ENCODE results near the gene COMT. TPM values are rescaled to one million over a fixed set of nuclear protein-coding genes. Genes with fewer than 3 reads are reported as not detected.
"Not testable (repeated sequence)": the region's sequence is repeated elsewhere in the genome, so short reads cannot be mapped to it uniquely, and the experiment has no call there.

The COMT gene
- total RNA-seq, 2 donors from 2014 or later: 53.4 to 133 TPM

DNA sequence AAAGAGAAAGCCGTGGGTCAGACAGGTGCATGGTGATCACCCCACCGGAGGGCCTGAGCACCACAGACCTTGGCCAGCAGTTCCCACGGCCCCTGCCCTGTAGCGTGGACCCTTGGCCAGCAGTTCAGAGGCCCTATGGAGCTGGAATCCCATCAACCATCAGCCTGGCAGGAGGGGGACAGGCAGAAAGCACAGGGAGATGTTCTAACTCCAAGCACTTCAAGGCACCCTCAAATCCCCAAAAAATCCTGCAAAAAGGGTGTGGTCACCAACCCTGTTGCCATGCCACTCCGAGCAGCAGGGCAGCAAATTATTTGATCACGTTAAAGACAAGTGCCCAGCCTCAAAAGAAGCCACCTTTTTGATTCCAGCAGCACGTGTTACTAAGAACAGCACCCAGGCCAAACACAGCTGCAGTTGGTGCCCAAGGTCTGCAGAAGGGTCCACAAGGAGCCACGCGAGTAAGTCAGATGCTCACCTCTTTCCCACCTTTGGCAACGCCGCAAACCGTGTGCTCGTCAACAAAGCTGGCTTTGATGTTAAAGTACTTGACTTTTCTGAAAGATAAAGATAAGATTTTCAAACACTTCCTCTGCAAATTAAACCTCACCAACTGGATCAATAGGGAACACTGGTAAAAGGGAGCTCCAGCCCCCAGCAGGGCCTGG, 26.2 kb upstream of the COMT start:
- Mint-ChIP-seq H3K4me3 (no peak overlapping the region), H3K27me3 (no peaks in the 10 kb centered on the region), H3K9me3 (no peaks in the 10 kb centered on the region), H3K27ac (no peak overlapping the region), H3K4me1 (no peaks in the 10 kb centered on the region), H3K36me3 (ENCODE audit: low read depth) (peaks cover 35% of the 10 kb centered on the region)
- ATAC-seq (replicated peaks): no peak

GRCh38 chr22:19916006-19916405, 25.6 kb upstream of the COMT start:
- ATAC-seq (replicated peaks): no peak
- H3K36me3 Mint-ChIP-seq (ENCODE audit: low read depth): peaks cover 35% of the 10 kb centered on the region
- H3K27ac Mint-ChIP-seq: no peak overlapping the region
- H3K4me1 Mint-ChIP-seq: no peaks in the 10 kb centered on the region
- no peaks in the 10 kb centered on the region for H3K9me3 Mint-ChIP-seq
- H3K4me3 Mint-ChIP-seq: no peak overlapping the region
- no peaks in the 10 kb centered on the region for H3K27me3 Mint-ChIP-seq

DNA sequence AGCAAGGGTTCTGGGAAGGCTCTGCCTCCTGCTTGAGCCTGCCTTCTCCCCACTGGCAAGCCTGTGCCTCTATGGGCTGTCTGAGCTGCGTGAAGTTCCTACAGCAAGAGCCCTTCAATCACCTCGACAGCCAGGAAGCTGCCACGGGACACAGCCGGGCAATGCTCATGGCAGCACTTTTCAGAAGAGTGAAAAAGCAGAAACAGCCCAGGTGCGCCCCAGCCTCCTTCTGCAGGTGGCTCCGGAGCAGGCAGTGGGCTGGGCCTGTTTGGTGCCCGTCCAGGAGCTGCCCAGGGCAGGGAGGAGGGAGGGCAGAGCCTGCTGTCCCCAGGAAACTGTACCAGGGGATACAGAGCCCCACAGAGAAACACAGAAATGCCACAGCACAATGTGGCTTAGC, 24.6 kb upstream of the COMT start:
- Mint-ChIP-seq H3K27me3 (no peaks in the 10 kb centered on the region), H3K4me1 (no peaks in the 10 kb centered on the region), H3K27ac (no peak overlapping the region), H3K36me3 (ENCODE audit: low read depth) (peaks cover 35% of the 10 kb centered on the region), H3K4me3 (no peak overlapping the region), H3K9me3 (no peaks in the 10 kb centered on the region)
- no peak for ATAC-seq (replicated peaks)

- no peaks in the 10 kb centered on the region for H3K9me3 Mint-ChIP-seq
Observed at GRCh38 chr22:19917389-19918138, 24.0 kb upstream of the COMT start.

GRCh38 chr22:19918332-19919106, 23.1 kb upstream of the COMT start:
- no peaks in the 10 kb centered on the region for H3K27me3 Mint-ChIP-seq
- no peaks in the 10 kb centered on the region for H3K9me3 Mint-ChIP-seq
- no peak for ATAC-seq (replicated peaks)
- H3K27ac Mint-ChIP-seq: no peak overlapping the region
- peaks cover 31% of the 10 kb centered on the region for H3K36me3 Mint-ChIP-seq (ENCODE audit: low read depth)
- H3K4me3 Mint-ChIP-seq: no peak overlapping the region
- H3K4me1 Mint-ChIP-seq: no peaks in the 10 kb centered on the region

More at GRCh38 chr22:19917389-19918138, 24.0 kb upstream of the COMT start:
- H3K4me3 Mint-ChIP-seq: no peak overlapping the region
- H3K4me1 Mint-ChIP-seq: no peaks in the 10 kb centered on the region
- H3K27me3 Mint-ChIP-seq: no peaks in the 10 kb centered on the region
- H3K36me3 Mint-ChIP-seq (ENCODE audit: low read depth): peaks cover 35% of the 10 kb centered on the region
- no peak for ATAC-seq (replicated peaks)
- no peak overlapping the region for H3K27ac Mint-ChIP-seq

GRCh38 chr22:19919701-19920363, 21.7 kb upstream of the COMT start:
- Mint-ChIP-seq H3K27me3 (no peaks in the 10 kb centered on the region), H3K27ac (no peak overlapping the region), H3K9me3 (no peaks in the 10 kb centered on the region), H3K36me3 (ENCODE audit: low read depth) (peaks cover 23% of the 10 kb centered on the region), H3K4me1 (no peaks in the 10 kb centered on the region), H3K4me3 (no peak overlapping the region)
- no peak for ATAC-seq (replicated peaks)

DNA sequence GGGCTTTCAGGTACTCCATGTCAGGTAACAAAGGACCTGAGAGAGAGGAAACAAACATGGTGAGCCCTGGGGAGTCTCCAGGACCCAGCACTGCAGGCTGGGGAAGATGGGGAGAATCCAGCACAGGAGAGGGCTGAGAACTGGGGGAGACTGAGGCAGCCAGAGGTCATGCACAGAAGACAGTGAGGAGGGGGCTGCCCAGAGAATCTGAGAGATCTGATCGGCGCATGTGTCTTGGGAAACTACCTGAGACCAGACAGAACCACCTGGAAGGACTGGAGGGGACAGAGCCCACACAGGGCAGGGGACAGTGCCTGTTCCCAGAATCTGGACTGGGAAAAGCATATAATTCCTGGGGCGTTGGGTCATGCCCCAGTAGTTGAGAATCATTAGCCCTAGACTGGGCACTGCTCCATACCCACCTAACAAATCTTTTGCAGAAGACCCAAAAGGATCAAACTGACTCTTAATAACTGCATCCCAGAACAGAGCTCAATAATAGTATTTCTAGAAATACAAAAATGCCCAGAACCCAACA, 20.0 kb upstream of the COMT start:
- ATAC-seq (replicated peaks): no peak
- Mint-ChIP-seq H3K9me3 (no peaks in the 10 kb centered on the region), H3K4me3 (no peak overlapping the region), H3K36me3 (ENCODE audit: low read depth) (peaks cover 7% of the 10 kb centered on the region), H3K27ac (no peak overlapping the region), H3K4me1 (no peaks in the 10 kb centered on the region), H3K27me3 (no peaks in the 10 kb centered on the region)

- Mint-ChIP-seq H3K36me3 (ENCODE audit: low read depth) (peaks cover 5% of the 10 kb centered on the region), H3K27ac (no peak overlapping the region)
Observed at GRCh38 chr22:19923914-19924513, 17.6 kb upstream of the COMT start.

GRCh38 chr22:19926028-19926427, 15.5 kb upstream of the COMT start:
- ATAC-seq (replicated peaks); H3K27ac Mint-ChIP-seq; H3K36me3 Mint-ChIP-seq (ENCODE audit: low read depth); H3K27me3 Mint-ChIP-seq; H3K4me3 Mint-ChIP-seq; H3K4me1 Mint-ChIP-seq; H3K9me3 Mint-ChIP-seq: not testable (repeated sequence)

More at GRCh38 chr22:19923914-19924513, 17.6 kb upstream of the COMT start:
- ATAC-seq (replicated peaks): no peak
- Mint-ChIP-seq H3K9me3 (no peaks in the 10 kb centered on the region), H3K4me1 (no peaks in the 10 kb centered on the region), H3K27me3 (no peaks in the 10 kb centered on the region), H3K4me3 (no peak overlapping the region)

DNA sequence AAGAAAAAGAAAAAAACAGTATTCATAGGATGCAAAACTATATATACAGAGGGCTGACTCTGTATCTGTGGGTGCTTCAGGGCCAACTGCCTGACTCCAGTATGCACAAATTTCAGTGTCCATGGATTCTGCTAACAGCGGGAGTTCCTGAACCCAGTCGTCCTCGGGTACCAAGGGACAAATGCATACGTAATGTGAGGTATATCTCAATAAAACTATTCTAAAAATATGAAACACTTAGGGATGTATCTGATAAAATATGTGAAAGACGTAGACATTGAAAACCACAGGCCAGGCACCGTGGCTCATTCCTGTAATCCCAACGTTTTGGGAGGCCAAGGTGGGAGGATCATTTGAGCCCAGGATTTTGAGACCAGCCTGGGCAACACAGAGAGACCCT, 13.9 kb upstream of the COMT start:
- H3K27me3 Mint-ChIP-seq: no peaks in the 10 kb centered on the region
- peaks cover 5% of the 10 kb centered on the region for H3K36me3 Mint-ChIP-seq (ENCODE audit: low read depth)
- H3K4me3 Mint-ChIP-seq: no peak overlapping the region
- no peak overlapping the region for H3K27ac Mint-ChIP-seq
- no peaks in the 10 kb centered on the region for H3K9me3 Mint-ChIP-seq
- H3K4me1 Mint-ChIP-seq: peaks cover 4% of the 10 kb centered on the region
- no peak for ATAC-seq (replicated peaks)

GRCh38 chr22:19928207-19928606, 13.4 kb upstream of the COMT start:
- no peak for ATAC-seq (replicated peaks)
- Mint-ChIP-seq H3K27me3 (no peaks in the 10 kb centered on the region), H3K4me1 (peaks cover 4% of the 10 kb centered on the region), H3K9me3 (no peaks in the 10 kb centered on the region), H3K36me3 (ENCODE audit: low read depth) (peaks cover 5% of the 10 kb centered on the region), H3K27ac (no peak overlapping the region), H3K4me3 (no peak overlapping the region)

GRCh38 chr22:19929586-19930550, 11.7 kb upstream of the COMT start:
- no peaks in the 10 kb centered on the region for H3K36me3 Mint-ChIP-seq (ENCODE audit: low read depth)
- H3K4me3 Mint-ChIP-seq: no peak overlapping the region
- H3K9me3 Mint-ChIP-seq: no peaks in the 10 kb centered on the region
- no peak for ATAC-seq (replicated peaks)
- H3K4me1 Mint-ChIP-seq: peaks cover 4% of the 10 kb centered on the region
- H3K27ac Mint-ChIP-seq: no peak overlapping the region
- H3K27me3 Mint-ChIP-seq: no peaks in the 10 kb centered on the region

Data from activated T-helper 17 cell treated with anti-CD3 and anti-CD28 coated beads, Interleukin-2, amount 50 U/mL, for 72 hours (primary cell).